GM13976 (cell line): ENCODE measurements around the gene RCL1.

Experiments used
- DNase-seq: peaks from one replicate; pipeline ENCODE4 v3.0.0; 2012; ENCODE audit warnings: low spot score
- in situ Hi-C: fragments of 300-500 bp; cut with MboI; formaldehyde crosslinking; loops from one replicate; pipeline ENCODE4 v1.12.0; 2022; ENCODE audit warnings: low sequenced_read_pairs, mixed read lengths, inconsistent platforms; ENCODE audit not compliant: unreplicated experiment
- TF ChIP-seq, protein P1 (sequence below): IDR thresholded peaks from 2 replicates; pipeline ENCODE4 v1.5.1; 2012; ENCODE audit warnings: borderline replicate concordance, mild to moderate bottlenecking; ENCODE audit not compliant: insufficient read depth; ENCODE audit errors: extremely low read depth, missing control alignments, control extremely low read depth

Gene RCL1

DNA sequence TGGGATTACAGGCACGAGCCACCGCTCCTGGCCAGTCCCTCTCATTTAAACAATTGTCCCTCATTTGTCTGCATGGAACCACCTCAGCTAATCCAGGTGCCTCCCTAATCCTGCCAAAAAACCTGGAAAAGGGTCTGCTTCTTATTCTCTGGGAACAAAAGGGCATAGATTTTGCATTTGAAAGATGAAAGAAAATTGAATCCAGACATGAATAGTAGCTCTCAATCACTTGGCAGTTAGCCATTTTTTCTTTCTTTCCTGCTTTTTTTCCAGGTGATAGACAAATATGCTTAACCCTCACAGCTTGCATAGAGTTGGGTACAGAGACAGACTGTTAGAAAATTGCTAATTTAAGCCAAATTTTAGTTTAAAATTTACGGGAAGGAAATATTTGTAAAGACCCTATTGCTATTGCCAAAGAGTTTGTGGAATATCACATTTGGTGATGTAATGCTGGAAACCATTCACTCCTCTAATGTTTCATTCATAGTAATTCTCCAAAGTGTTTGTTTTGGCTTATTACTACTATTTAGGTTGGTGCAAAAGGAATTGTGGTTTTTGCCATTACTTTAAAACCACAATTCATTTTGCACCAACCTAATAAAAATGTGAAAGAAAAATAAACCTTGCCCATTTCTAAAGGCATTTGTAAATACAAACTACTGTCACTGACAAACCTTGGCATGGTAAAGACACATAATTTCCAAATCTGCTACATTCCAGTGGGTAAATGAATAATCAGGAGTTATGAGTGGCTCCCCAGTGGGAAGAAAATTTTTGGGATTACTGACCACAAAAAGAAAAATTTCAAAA lies 111.8 kb downstream of the RCL1 start:
- no peak for DNase-seq
- TF ChIP-seq, protein P1, sequence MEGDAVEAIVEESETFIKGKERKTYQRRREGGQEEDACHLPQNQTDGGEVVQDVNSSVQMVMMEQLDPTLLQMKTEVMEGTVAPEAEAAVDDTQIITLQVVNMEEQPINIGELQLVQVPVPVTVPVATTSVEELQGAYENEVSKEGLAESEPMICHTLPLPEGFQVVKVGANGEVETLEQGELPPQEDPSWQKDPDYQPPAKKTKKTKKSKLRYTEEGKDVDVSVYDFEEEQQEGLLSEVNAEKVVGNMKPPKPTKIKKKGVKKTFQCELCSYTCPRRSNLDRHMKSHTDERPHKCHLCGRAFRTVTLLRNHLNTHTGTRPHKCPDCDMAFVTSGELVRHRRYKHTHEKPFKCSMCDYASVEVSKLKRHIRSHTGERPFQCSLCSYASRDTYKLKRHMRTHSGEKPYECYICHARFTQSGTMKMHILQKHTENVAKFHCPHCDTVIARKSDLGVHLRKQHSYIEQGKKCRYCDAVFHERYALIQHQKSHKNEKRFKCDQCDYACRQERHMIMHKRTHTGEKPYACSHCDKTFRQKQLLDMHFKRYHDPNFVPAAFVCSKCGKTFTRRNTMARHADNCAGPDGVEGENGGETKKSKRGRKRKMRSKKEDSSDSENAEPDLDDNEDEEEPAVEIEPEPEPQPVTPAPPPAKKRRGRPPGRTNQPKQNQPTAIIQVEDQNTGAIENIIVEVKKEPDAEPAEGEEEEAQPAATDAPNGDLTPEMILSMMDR = no peak
- in situ Hi-C loops = no loop called here

DNA sequence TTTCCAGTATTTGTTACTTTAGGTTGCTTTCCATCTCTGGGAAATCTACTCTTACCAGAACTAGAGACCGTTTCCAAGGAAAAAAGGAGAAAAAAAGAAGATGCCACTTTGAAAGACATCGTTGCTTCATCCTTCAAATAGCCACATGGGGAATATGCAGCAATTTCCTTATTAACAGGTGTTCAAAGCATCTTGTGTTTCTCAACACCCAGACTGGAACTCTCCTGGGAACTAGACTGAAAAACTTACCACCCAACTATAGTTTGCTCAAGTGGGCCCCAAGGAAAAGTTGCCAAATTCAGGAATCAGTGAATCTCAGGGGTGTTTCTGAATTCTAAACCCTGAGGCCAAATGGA lies 112.4 kb downstream of the RCL1 start:
- no peak for DNase-seq
- in situ Hi-C loops = no loop called here
- TF ChIP-seq, protein P1 = no peak
